Measurements from ENCODE around the gene PHACTR1. TPM values are rescaled to one million over a fixed set of nuclear protein-coding genes. Genes with fewer than 3 reads are reported as not detected.
A peak's percentile ranks its signal among the peaks of the same experiment; 100 is the strongest.

The PHACTR1 gene
- total RNA-seq, 2 experiments from 2014 or later = 1.3 to 2.3 TPM

- intact Hi-C loops (cut with DNase I, micrococcal nuclease) = no loop called here
Observed at GRCh38 chr6:12962529-12962928, 246.0 kb downstream of the PHACTR1 start.

DNA sequence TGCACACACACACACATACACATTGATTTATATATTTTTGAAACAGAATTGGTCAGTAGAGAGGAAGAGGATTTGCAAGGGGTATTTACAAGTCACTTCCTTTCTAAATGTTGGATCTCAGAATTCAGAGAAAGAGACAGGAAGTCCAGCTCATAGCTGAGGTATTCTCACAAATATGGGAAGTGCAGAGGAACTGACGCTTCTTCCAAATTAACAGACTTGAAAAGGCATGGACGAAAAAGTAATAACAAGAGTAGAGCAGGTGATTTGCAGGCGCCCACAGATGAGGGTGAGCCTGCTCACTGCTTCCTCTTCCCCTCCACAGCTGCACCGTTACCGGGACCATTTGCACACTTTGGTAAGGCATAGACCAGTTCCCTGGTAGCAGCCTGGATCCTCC is 246.4 kb downstream of the PHACTR1 start:
- ATAC-seq (ENCODE audit: poor library complexity) (no peak), DNase-seq (peak in 2 of 14 experiments; percentile 8 to 12)
- Histone ChIP-seq H3K4me1 (ENCODE audit: insufficient read depth, low read length) (peaks cover 2% of the 10 kb centered on the region), H3K36me3 (ENCODE audit: insufficient read depth, low read length) (no peaks in the 10 kb centered on the region), H3K9me3 (ENCODE audit: control insufficient read depth in 1 of 2, insufficient read depth in 1 of 2, low read length in 2 of 2) (no peaks in the 10 kb centered on the region), H3K27me3 (ENCODE audit: control insufficient read depth in 1 of 2, insufficient read depth in 2 of 2, low read length in 2 of 2) (peaks cover 5 to 6% of the 10 kb centered on the region in 2 experiments), H3K4me3 (ENCODE audit: low read length) (no peak overlapping the region), H3K27ac (ENCODE audit: low read depth in 1 of 2, low read length in 2 of 2) (no peak overlapping the region)
- intact Hi-C loops (cut with DNase I, micrococcal nuclease) = no loop called here
- H3K9me3 Mint-ChIP-seq = no peaks in the 10 kb centered on the region
- no peaks in the 10 kb centered on the region for H3K36me3 Mint-ChIP-seq (ENCODE audit: low read depth)
- no peak overlapping the region for H3K27ac Mint-ChIP-seq
- POLR2A ChIA-PET = no interaction called here
- CTCF ChIA-PET = no interaction called here
- H3K4me3 Mint-ChIP-seq = no peak overlapping the region
- peaks cover 5% of the 10 kb centered on the region for H3K4me1 Mint-ChIP-seq (ENCODE audit: low read depth)
- H3K27me3 Mint-ChIP-seq = peaks cover 30% of the 10 kb centered on the region
- TF ChIP-seq CTCF (IDR thresholded peaks at IDR 0.05) = no peak

More at GRCh38 chr6:12962529-12962928, 246.0 kb downstream of the PHACTR1 start:
- no peaks in the 10 kb centered on the region for H3K9me3 ChIP-seq (ENCODE audit: control insufficient read depth in 1 of 2, insufficient read depth in 1 of 2, low read length in 2 of 2)
- H3K36me3 ChIP-seq (ENCODE audit: insufficient read depth, low read length) = no peaks in the 10 kb centered on the region
- no peak overlapping the region for H3K27ac ChIP-seq (ENCODE audit: low read depth in 1 of 2, low read length in 2 of 2)
- peaks cover 7% of the 10 kb centered on the region for H3K4me1 ChIP-seq (ENCODE audit: insufficient read depth, low read length)
- H3K36me3 Mint-ChIP-seq (ENCODE audit: low read depth) = no peaks in the 10 kb centered on the region
- no peak overlapping the region for H3K27ac Mint-ChIP-seq
- no peaks in the 10 kb centered on the region for H3K9me3 Mint-ChIP-seq
- peaks cover 10% of the 10 kb centered on the region for H3K4me1 Mint-ChIP-seq (ENCODE audit: low read depth)
- no peak for TF ChIP-seq CTCF (IDR thresholded peaks at IDR 0.05)
- POLR2A ChIA-PET = no interaction called here
- H3K4me3 Mint-ChIP-seq = no peak overlapping the region
- H3K27me3 ChIP-seq (ENCODE audit: control insufficient read depth in 1 of 2, insufficient read depth in 2 of 2, low read length in 2 of 2) = peaks cover 9% of the 10 kb centered on the region in 2 experiments
- DNase-seq = no peak
- H3K4me3 ChIP-seq (ENCODE audit: low read length) = no peak overlapping the region
- no peak for ATAC-seq (ENCODE audit: poor library complexity)
- peaks cover 30% of the 10 kb centered on the region for H3K27me3 Mint-ChIP-seq
- CTCF ChIA-PET = no interaction called here

GRCh38 chr6:12963567-12963966 is 247.0 kb downstream of the PHACTR1 start:
- no peak for DNase-seq

More at GRCh38 chr6:12963567-12963966, 247.0 kb downstream of the PHACTR1 start:
- no peak overlapping the region for H3K4me3 ChIP-seq (ENCODE audit: low read length)
- no peak for TF ChIP-seq CTCF (IDR thresholded peaks at IDR 0.05)
- no peak overlapping the region for H3K27ac ChIP-seq (ENCODE audit: low read depth in 1 of 2, low read length in 2 of 2)
- no peaks in the 10 kb centered on the region for H3K9me3 Mint-ChIP-seq
- intact Hi-C loops (cut with DNase I, micrococcal nuclease) = no loop called here
- no peaks in the 10 kb centered on the region for H3K36me3 ChIP-seq (ENCODE audit: insufficient read depth, low read length)
- no peaks in the 10 kb centered on the region for H3K9me3 ChIP-seq (ENCODE audit: control insufficient read depth in 1 of 2, insufficient read depth in 1 of 2, low read length in 2 of 2)
- ChIA-PET CTCF (no interaction called here), POLR2A (no interaction called here)
- H3K36me3 Mint-ChIP-seq (ENCODE audit: low read depth) = no peaks in the 10 kb centered on the region
- ATAC-seq (ENCODE audit: poor library complexity) = no peak
- H3K27ac Mint-ChIP-seq = no peak overlapping the region
- no peaks in the 10 kb centered on the region for H3K4me1 Mint-ChIP-seq (ENCODE audit: low read depth)
- H3K4me1 ChIP-seq (ENCODE audit: insufficient read depth, low read length) = no peaks in the 10 kb centered on the region
- H3K4me3 Mint-ChIP-seq = no peak overlapping the region
- peaks cover 30% of the 10 kb centered on the region for H3K27me3 Mint-ChIP-seq
- peaks cover 0 to 6% of the 10 kb centered on the region in 2 experiments for H3K27me3 ChIP-seq (ENCODE audit: control insufficient read depth in 1 of 2, insufficient read depth in 2 of 2, low read length in 2 of 2)

Data from CD4-positive, alpha-beta T cell (primary cell).